ENCODE data around the gene STAT1. TPM values are rescaled to one million over a fixed set of nuclear protein-coding genes. Genes with fewer than 3 reads are reported as not detected.

Gene STAT1
- total RNA-seq, 1 donor from 2014 or later = 29.0 TPM

- H3K36me3 ChIP-seq (ENCODE audit: control insufficient read depth, insufficient read depth, low read length) = peaks cover 30% of the 10 kb centered on the region
- no peaks in the 10 kb centered on the region for H3K27me3 ChIP-seq (ENCODE audit: control insufficient read depth, insufficient read depth, low read length)
- no peak for TF ChIP-seq CTCF (IDR thresholded peaks at IDR 0.05; ENCODE audit: insufficient read depth, low read length, severe bottlenecking)
- no peak overlapping the region for H3K4me3 ChIP-seq (ENCODE audit: low read depth, low read length)
- DNase-seq (ENCODE audit: low read depth) (no peak), FAIRE-seq (no peak)
Observed at GRCh38 chr2:191003405-191004309, 10.3 kb downstream of the STAT1 start.

- FAIRE-seq (no peak), DNase-seq (ENCODE audit: low read depth) (no peak)
- peaks cover 27% of the 10 kb centered on the region for H3K36me3 ChIP-seq (ENCODE audit: control insufficient read depth, insufficient read depth, low read length)
- no peak for TF ChIP-seq CTCF (IDR thresholded peaks at IDR 0.05; ENCODE audit: insufficient read depth, low read length, severe bottlenecking)
- no peaks in the 10 kb centered on the region for H3K27me3 ChIP-seq (ENCODE audit: control insufficient read depth, insufficient read depth, low read length)
- H3K4me3 ChIP-seq (ENCODE audit: low read depth, low read length) = no peak overlapping the region
Observed at GRCh38 chr2:191001624-191002023, 12.3 kb downstream of the STAT1 start.

- FAIRE-seq (no peak), DNase-seq (ENCODE audit: low read depth) (peak; percentile 97)
- peaks cover 24% of the 10 kb centered on the region for H3K36me3 ChIP-seq (ENCODE audit: control insufficient read depth, insufficient read depth, low read length)
- no peak for TF ChIP-seq CTCF (IDR thresholded peaks at IDR 0.05; ENCODE audit: insufficient read depth, low read length, severe bottlenecking)
- no peak overlapping the region for H3K4me3 ChIP-seq (ENCODE audit: low read depth, low read length)
- no peaks in the 10 kb centered on the region for H3K27me3 ChIP-seq (ENCODE audit: control insufficient read depth, insufficient read depth, low read length)
Observed at GRCh38 chr2:191001032-191001431, 12.9 kb downstream of the STAT1 start.

GRCh38 chr2:190999949-191000665 lies 13.9 kb downstream of the STAT1 start:
- Histone ChIP-seq H3K27me3 (ENCODE audit: control insufficient read depth, insufficient read depth, low read length) (no peaks in the 10 kb centered on the region), H3K4me3 (ENCODE audit: low read depth, low read length) (no peak overlapping the region), H3K36me3 (ENCODE audit: control insufficient read depth, insufficient read depth, low read length) (peaks cover 28% of the 10 kb centered on the region)
- TF ChIP-seq CTCF (IDR thresholded peaks at IDR 0.05; ENCODE audit: insufficient read depth, low read length, severe bottlenecking) = no peak
- DNase-seq (ENCODE audit: low read depth) (no peak), FAIRE-seq (no peak)

- FAIRE-seq (no peak), DNase-seq (ENCODE audit: low read depth) (no peak)
- H3K36me3 ChIP-seq (ENCODE audit: control insufficient read depth, insufficient read depth, low read length) = peaks cover 26% of the 10 kb centered on the region
Observed at GRCh38 chr2:190999058-190999457, 14.9 kb downstream of the STAT1 start.

More at GRCh38 chr2:190999058-190999457, 14.9 kb downstream of the STAT1 start:
- Histone ChIP-seq H3K27me3 (ENCODE audit: control insufficient read depth, insufficient read depth, low read length) (no peaks in the 10 kb centered on the region), H3K4me3 (ENCODE audit: low read depth, low read length) (no peak overlapping the region)
- no peak for TF ChIP-seq CTCF (IDR thresholded peaks at IDR 0.05; ENCODE audit: insufficient read depth, low read length, severe bottlenecking)
